HG02588 (cell line): ENCODE results near the gene CRYBA2.

Experiments
- ATAC-seq: cut with Tn5 transposase; IDR thresholded peaks from one replicate; pipeline ENCODE4 v1.9.1; 2021; ENCODE audit warnings: mild to moderate bottlenecking, moderate library complexity; ENCODE audit not compliant: unreplicated experiment

CRYBA2 gene

GRCh38 chr2:219023045-219023605, 29.9 kb upstream of the CRYBA2 start:
- no peak for ATAC-seq

GRCh38 chr2:219022616-219023015, 29.4 kb upstream of the CRYBA2 start:
- no peak for ATAC-seq

- ATAC-seq = no peak
Observed at GRCh38 chr2:219022041-219022440, 28.8 kb upstream of the CRYBA2 start.

GRCh38 chr2:219021591-219021990, 28.4 kb upstream of the CRYBA2 start:
- ATAC-seq = no peak

GRCh38 chr2:219020604-219021365, 27.6 kb upstream of the CRYBA2 start:
- ATAC-seq = no peak

- no peak for ATAC-seq
Observed at GRCh38 chr2:219019436-219019835, 26.2 kb upstream of the CRYBA2 start.

- no peak for ATAC-seq
Observed at GRCh38 chr2:219018726-219019125, 25.5 kb upstream of the CRYBA2 start.

GRCh38 chr2:219018286-219018685, 25.1 kb upstream of the CRYBA2 start:
- ATAC-seq = no peak

- no peak for ATAC-seq
Observed at GRCh38 chr2:219017201-219017931, 24.1 kb upstream of the CRYBA2 start.

GRCh38 chr2:219016721-219017120, 23.5 kb upstream of the CRYBA2 start:
- no peak for ATAC-seq

GRCh38 chr2:219010873-219011272, 17.7 kb upstream of the CRYBA2 start:
- no peak for ATAC-seq

- no peak for ATAC-seq
Observed at GRCh38 chr2:219010162-219010756, 17.0 kb upstream of the CRYBA2 start.

GRCh38 chr2:219009294-219009693, 16.1 kb upstream of the CRYBA2 start:
- no peak for ATAC-seq

GRCh38 chr2:219003979-219004378, 10.8 kb upstream of the CRYBA2 start:
- ATAC-seq = no peak

GRCh38 chr2:219003267-219003634, 10.0 kb upstream of the CRYBA2 start:
- no peak for ATAC-seq

- no peak for ATAC-seq
Observed at GRCh38 chr2:219002395-219003266, 9.4 kb upstream of the CRYBA2 start.

GRCh38 chr2:219001577-219002394, 8.6 kb upstream of the CRYBA2 start:
- ATAC-seq = no peak

GRCh38 chr2:219001100-219001576, 7.9 kb upstream of the CRYBA2 start:
- no peak for ATAC-seq

GRCh38 chr2:219000569-219000960, 7.3 kb upstream of the CRYBA2 start:
- no peak for ATAC-seq
